Activated naive CD4-positive, alpha-beta T cell treated with anti-CD3 and anti-CD28 coated beads, Interleukin-2, amount 10 ng/mL, durations not matched to agents 7 days and 5 days (primary cell): ENCODE data around the gene ZNF343.

Source experiments
- CTCF ChIA-PET: fragments of 350-600 bp; sonication (Branson Sonifier 250); formaldehyde crosslinking; loops from one replicate; lab custom pipeline; 2021; ENCODE audit warnings: antibody characterized with exemption; lab: Charles Lee
- DNase-seq: peaks from one replicate; pipeline ENCODE4 v3.0.0-alpha.2; 2020
- H3K27ac Mint-ChIP-seq: one replicate; pipeline ENCODE4 v1.8.0; 2021; ENCODE audit warnings: mild to moderate bottlenecking, moderate library complexity, mixed read lengths
- H3K27me3 Mint-ChIP-seq: one replicate; pipeline ENCODE4 v1.8.0; 2021; ENCODE audit warnings: mild to moderate bottlenecking, mixed read lengths
- H3K36me3 Mint-ChIP-seq: one replicate; pipeline ENCODE4 v1.8.0; 2021; ENCODE audit warnings: mixed read lengths
- H3K4me1 Mint-ChIP-seq: one replicate; pipeline ENCODE4 v1.8.0; 2021; ENCODE audit warnings: mixed read lengths
- H3K4me3 Mint-ChIP-seq: one replicate; pipeline ENCODE4 v1.8.0; 2021; ENCODE audit warnings: mild to moderate bottlenecking, moderate library complexity, mixed read lengths
- H3K9me3 Mint-ChIP-seq: one replicate; pipeline ENCODE4 v1.8.0; 2021; ENCODE audit warnings: mixed read lengths

ZNF343 gene

DNA sequence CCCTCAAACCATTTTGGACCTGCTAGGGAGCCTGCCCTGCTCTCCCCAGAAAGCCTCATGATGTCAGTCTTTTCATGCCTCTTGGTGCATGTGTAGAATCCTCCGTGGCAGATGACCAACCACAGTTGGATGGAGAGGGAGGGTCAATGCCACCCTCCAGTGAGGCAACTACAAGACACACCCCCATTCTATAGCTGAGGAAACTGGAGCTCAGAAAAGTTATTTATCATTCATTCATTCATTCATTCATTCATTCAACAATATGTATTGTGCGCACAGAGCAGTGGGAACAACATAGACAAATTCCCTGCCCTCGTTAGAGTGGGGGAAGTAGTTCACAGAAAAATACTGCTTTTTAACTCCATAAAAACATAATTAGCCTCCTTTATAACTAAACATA, 54.9 kb downstream of the ZNF343 start:
- H3K36me3 Mint-ChIP-seq: peaks cover 4% of the 10 kb centered on the region
- H3K27ac Mint-ChIP-seq: no peak overlapping the region
- CTCF ChIA-PET: interaction anchor here (2.3 to 3.1 kb wide), 3 partner anchors 13 to 246 kb away, joined by 7 to 33 read pairs (median 26); no protein-coding TSS in a partner anchor
- H3K4me3 Mint-ChIP-seq: no peak overlapping the region
- peaks cover 3% of the 10 kb centered on the region for H3K27me3 Mint-ChIP-seq
- H3K4me1 Mint-ChIP-seq: peaks cover 4% of the 10 kb centered on the region
- DNase-seq: no peak
- H3K9me3 Mint-ChIP-seq: no peaks in the 10 kb centered on the region

DNA sequence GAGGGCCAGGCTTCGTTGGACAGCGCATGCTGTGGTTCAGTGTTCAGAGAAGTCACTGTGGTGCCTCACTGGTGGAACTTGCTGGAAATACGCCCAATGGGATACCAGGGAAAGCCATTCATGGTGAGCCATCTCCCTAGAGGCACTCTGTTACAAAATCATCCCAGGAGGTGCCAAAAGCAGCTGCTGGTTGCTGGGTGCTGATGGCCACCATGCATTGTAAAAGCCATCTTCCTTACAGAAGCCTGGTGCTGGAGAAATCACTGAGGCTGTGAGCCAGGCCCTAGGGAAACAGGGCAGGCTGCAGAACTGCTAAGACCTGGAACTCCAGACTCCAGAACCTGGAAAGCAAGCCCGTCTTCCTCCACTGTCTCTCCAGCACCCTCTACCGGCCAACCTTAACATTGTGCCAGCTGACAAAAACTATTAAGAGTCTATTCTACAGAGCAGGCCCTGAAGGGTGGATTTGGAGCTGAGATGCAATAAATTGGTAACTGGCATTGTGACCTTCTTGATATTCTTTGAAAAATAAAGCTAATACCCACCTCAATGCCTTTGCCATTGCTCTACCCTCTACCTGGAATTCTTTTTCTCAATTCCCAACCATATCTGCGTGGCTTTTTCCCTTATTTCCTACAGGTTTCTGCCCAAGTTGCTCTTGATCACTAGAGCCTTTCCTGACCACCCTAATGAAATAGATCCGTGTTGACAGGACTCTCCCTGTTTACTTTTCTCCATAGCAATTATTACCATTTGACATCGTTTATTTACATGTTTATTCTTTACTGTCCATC, 56.6 kb downstream of the ZNF343 start:
- Mint-ChIP-seq H3K4me3 (no peak overlapping the region), H3K4me1 (peaks cover 4% of the 10 kb centered on the region), H3K27me3 (peaks cover 7% of the 10 kb centered on the region), H3K9me3 (no peaks in the 10 kb centered on the region), H3K27ac (no peak overlapping the region), H3K36me3 (peaks cover 2% of the 10 kb centered on the region)
- CTCF ChIA-PET: interaction anchor here (0.6 to 3.1 kb wide), 18 partner anchors 13 to 446 kb away, joined by 3 to 33 read pairs (median 6); partner anchors contain the start of gene SNRPB
- DNase-seq: peak; percentile 80

DNA sequence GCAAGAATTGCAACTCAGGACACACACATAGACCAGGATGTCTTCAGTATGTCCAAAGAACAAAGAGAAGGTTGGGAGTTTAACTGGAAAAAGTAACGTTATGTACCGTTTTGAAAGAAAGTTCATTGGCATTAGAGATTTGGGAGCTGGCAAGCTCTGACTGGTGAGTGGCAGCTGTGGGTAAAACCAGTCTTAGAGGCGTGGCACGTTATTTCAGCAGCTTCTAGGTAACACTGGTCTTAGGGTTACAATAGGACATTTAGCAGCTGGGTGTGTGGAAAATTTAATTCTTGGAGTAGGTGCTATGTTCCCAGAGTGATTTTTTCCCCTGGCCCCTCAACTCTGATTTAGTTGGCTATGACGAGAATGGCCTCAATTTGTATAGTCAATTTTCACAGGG, 57.3 kb downstream of the ZNF343 start:
- DNase-seq: no peak
- CTCF ChIA-PET: interaction anchor here (0.7 to 3.1 kb wide), 13 partner anchors 12 to 445 kb away, joined by 3 to 33 read pairs (median 6); partner anchors contain the start of gene SNRPB
- Mint-ChIP-seq H3K4me3 (no peak overlapping the region), H3K36me3 (peaks cover 2% of the 10 kb centered on the region), H3K27me3 (peaks cover 7% of the 10 kb centered on the region), H3K27ac (no peak overlapping the region), H3K4me1 (peaks cover 4% of the 10 kb centered on the region), H3K9me3 (no peaks in the 10 kb centered on the region)

GRCh38 chr20:2449386-2449785, 59.3 kb downstream of the ZNF343 start:
- Mint-ChIP-seq H3K4me3 (no peak overlapping the region), H3K27me3 (peaks cover 7% of the 10 kb centered on the region), H3K36me3 (no peaks in the 10 kb centered on the region), H3K9me3 (no peaks in the 10 kb centered on the region), H3K4me1 (peaks cover 4% of the 10 kb centered on the region), H3K27ac (no peak overlapping the region)
- DNase-seq: no peak
- CTCF ChIA-PET: interaction anchor here (1.6 to 2.6 kb wide), 2 partner anchors 13 to 242 kb away, joined by 6 to 8 read pairs; no protein-coding TSS in a partner anchor

GRCh38 chr20:2446845-2447244, 61.9 kb downstream of the ZNF343 start:
- no peak for DNase-seq
- H3K4me1 Mint-ChIP-seq: peaks cover 4% of the 10 kb centered on the region
- peaks cover 4% of the 10 kb centered on the region for H3K27me3 Mint-ChIP-seq
- CTCF ChIA-PET: no interaction called here
- H3K27ac Mint-ChIP-seq: no peak overlapping the region
- H3K4me3 Mint-ChIP-seq: no peak overlapping the region
- H3K36me3 Mint-ChIP-seq: no peaks in the 10 kb centered on the region
- H3K9me3 Mint-ChIP-seq: no peaks in the 10 kb centered on the region
